Measurements from ENCODE around the gene TNFSF11.

GRCh38 chr13:42617221-42617620, 43.3 kb downstream of the TNFSF11 start:
- no peak for TF ChIP-seq ZFX (IDR thresholded peaks at IDR 0.05; ENCODE audit: borderline replicate concordance)
- TF ChIP-seq CTCF (IDR thresholded peaks at IDR 0.05) = no peak

Data from 22Rv1 (cell line).